GM19025 (cell line): Measurements from ENCODE around the gene DTX4.
A peak's percentile ranks its signal among the peaks of the same experiment; 100 is the strongest.

ENCODE experiments used
- ATAC-seq: cut with Tn5 transposase; IDR thresholded peaks from one replicate; pipeline ENCODE4 v1.9.1; 2021; ENCODE audit warnings: mild to moderate bottlenecking, low read depth, moderate library complexity; ENCODE audit not compliant: unreplicated experiment

DTX4 gene

DNA sequence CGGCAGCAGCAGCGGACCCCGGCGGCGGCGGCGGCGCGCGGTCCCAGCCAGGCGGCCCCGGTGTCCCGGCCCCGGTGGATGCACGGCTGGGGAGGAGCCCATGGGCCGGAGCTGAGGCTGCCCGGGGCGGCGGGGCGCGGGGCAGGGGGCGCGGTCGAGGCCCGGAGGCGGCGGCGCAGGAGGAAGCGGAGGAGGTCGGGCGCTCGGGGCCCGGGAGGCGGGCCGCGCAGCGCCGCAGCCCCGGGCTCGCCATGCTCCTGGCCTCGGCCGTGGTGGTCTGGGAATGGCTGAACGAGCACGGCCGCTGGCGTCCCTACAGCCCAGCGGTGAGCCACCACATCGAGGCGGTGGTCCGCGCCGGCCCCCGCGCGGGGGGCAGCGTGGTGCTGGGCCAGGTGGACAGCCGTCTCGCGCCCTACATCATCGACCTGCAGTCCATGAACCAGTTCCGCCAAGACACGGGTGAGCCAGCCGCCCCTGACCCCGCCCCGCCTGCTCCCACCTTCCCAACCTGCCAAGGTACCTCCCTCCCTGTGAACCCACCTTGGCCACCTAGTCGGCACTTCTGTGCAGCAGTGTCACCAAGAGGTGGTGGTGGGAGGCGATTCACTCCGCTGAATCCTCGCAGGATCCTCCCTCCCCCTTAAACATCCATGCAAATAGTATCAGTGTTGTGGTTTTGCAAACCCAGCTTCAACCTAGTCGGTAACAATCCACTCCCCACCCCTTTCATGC lies 580 bp downstream of the DTX4 start:
- peak; percentile 29 for ATAC-seq

GRCh38 chr11:59173080-59173963 lies 1.4 kb downstream of the DTX4 start:
- peak; percentile 4 for ATAC-seq

- no peak for ATAC-seq
These were observed 2.2 kb downstream of the DTX4 start for GRCh38 chr11:59173964-59174663.

GRCh38 chr11:59174664-59175033 lies 2.7 kb downstream of the DTX4 start:
- no peak for ATAC-seq

DNA sequence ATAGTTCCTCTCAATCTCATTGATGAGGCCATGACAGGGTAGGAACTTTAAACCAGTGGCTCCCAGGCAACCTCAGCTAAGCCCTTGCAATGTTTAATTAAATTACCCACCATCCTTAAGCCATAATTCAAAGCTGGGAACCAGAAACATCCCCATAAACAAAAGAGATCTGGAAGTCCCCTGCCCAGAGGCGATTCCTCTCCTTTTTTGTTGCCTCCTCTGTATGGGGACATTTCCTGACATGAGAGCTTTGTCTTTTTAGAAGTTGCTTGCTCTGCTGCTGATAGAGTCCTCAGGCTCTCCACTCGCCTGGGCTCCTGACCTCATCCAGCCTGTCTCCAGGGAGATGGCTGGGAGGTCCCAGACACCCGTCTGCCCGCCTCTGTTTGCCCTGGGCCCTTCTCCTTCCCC lies 3.2 kb downstream of the DTX4 start:
- ATAC-seq = no peak

DNA sequence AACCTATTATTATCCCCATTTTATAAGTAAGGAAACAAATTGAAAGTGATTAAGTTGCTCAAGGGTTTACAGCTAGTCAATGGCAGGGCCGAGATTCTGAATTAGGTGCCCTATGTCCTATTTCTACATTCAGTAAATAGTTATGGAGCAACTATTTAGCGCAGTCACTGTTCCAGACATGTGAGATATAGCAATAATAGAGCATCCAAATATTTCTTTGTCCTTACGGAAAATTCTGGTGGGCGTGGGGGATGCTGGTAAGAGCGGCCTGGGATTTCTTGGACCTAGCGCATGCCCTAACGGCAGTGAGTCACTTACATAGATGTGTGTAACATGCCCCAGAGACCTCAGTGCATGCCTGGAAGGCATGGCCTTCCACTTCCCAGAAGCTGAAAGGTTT lies 4.4 kb downstream of the DTX4 start:
- no peak for ATAC-seq

GRCh38 chr11:59178402-59178801 lies 6.5 kb downstream of the DTX4 start:
- no peak for ATAC-seq

GRCh38 chr11:59179121-59179520 lies 7.2 kb downstream of the DTX4 start:
- ATAC-seq = no peak

GRCh38 chr11:59180168-59180776 lies 8.3 kb downstream of the DTX4 start:
- ATAC-seq = no peak

GRCh38 chr11:59180907-59181306 lies 9.0 kb downstream of the DTX4 start:
- ATAC-seq = no peak

GRCh38 chr11:59181746-59182456 lies 10.0 kb downstream of the DTX4 start:
- ATAC-seq = no peak

GRCh38 chr11:59182457-59183151 lies 10.7 kb downstream of the DTX4 start:
- ATAC-seq = no peak

DNA sequence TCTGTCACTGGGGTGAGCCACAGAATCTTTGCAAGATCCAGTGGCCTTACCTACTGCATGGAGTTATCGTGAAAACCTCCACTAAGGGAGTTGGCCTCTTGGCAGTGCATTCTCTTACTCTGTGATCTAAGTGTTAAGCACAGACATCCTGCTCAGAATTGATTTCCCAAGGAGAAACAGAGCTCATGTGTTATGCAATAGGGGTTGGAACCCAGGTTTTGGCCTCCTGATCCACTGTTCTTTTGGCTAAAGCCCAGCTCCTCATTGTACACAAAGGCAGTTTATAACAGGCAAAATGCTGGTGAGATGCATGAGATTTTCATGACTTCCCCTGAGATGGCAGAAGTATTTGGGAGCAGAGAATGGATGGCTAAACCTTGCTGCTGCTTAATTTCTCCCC lies 11.8 kb downstream of the DTX4 start:
- ATAC-seq = no peak

- no peak for ATAC-seq
These were observed 12.9 kb downstream of the DTX4 start for GRCh38 chr11:59184691-59185339.

DNA sequence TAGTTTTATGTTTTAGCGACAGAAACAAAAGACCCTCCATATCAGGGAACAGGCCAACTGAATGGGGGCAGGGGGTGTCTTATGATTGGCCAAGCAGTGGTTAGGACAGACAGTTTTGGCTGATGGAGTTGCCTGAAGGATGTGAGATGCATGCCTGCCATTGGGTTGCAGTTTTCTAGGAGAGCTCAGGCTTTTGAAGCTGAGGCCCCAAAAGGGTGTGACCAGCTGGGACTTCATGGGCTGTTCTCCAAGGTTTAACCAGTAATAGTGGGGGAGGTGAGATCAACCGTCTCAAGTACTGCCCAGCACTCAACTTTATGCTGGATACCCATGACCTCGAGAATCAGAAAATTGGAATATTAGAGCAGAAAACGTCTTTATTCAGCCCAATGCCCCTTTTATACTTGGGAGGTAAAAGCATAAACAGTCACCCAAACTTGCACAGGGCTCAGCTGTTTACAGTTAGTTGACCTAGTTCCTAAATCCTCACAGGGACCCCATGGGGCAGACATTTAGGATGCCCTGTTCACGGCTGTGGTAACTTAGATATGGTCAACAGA lies 13.5 kb downstream of the DTX4 start:
- ATAC-seq = no peak

- no peak for ATAC-seq
These were observed 14.2 kb downstream of the DTX4 start for GRCh38 chr11:59186130-59186594.

GRCh38 chr11:59187035-59187434 lies 15.1 kb downstream of the DTX4 start:
- ATAC-seq = no peak

GRCh38 chr11:59187587-59187986 lies 15.7 kb downstream of the DTX4 start:
- no peak for ATAC-seq

GRCh38 chr11:59188954-59189353 lies 17.0 kb downstream of the DTX4 start:
- ATAC-seq = no peak
